WTC11 (cell line): ENCODE results near the gene IRF2BPL.

Experiments
- CTCF ChIP-seq: fragments of 200-600 bp; IDR thresholded peaks from 2 replicates; pipeline ENCODE4 v1.8.0; 2022; ENCODE audit warnings: antibody characterized with exemption
- ELF4 ChIP-seq: sonication (generic); formaldehyde crosslinking; IDR thresholded peaks from 2 replicates; pipeline ENCODE4 v1.8.1; 2022; ENCODE audit warnings: low read depth, mild to moderate bottlenecking, moderate library complexity, missing genetic modification reagents
- MAX ChIP-seq: sonication (generic); formaldehyde crosslinking; IDR thresholded peaks from 2 replicates; pipeline ENCODE4 v1.8.0; 2022; ENCODE audit warnings: mild to moderate bottlenecking, missing genetic modification reagents
- PRDM15 ChIP-seq: sonication (generic); formaldehyde crosslinking; IDR thresholded peaks from 2 replicates; pipeline ENCODE4 v1.8.0; 2022; ENCODE audit warnings: missing genetic modification reagents
- TEAD4 ChIP-seq: sonication (generic); formaldehyde crosslinking; IDR thresholded peaks from 2 replicates; pipeline ENCODE4 v1.8.0; 2022; ENCODE audit warnings: mild to moderate bottlenecking, missing genetic modification reagents
- ZBTB43 ChIP-seq: sonication (generic); formaldehyde crosslinking; IDR thresholded peaks from 2 replicates; pipeline ENCODE4 v1.8.1; 2023; ENCODE audit warnings: mild to moderate bottlenecking, missing genetic modification reagents
- ZNF232 ChIP-seq: sonication (generic); formaldehyde crosslinking; IDR thresholded peaks from 2 replicates; pipeline ENCODE4 v1.8.0; 2022; ENCODE audit warnings: mild to moderate bottlenecking, missing genetic modification reagents
- TF ChIP-seq, protein P1 (sequence below): sonication (generic); formaldehyde crosslinking; IDR thresholded peaks from 2 replicates; pipeline ENCODE4 v1.8.0; 2023; ENCODE audit warnings: missing genetic modification reagents
- TF ChIP-seq, protein P2 (sequence below): sonication (generic); formaldehyde crosslinking; IDR thresholded peaks from 2 replicates; pipeline ENCODE4 v1.8.1; 2023; ENCODE audit warnings: mild to moderate bottlenecking, missing genetic modification reagents, moderate library complexity
- TF ChIP-seq, protein P3 (sequence below): sonication (generic); formaldehyde crosslinking; IDR thresholded peaks from 2 replicates; pipeline ENCODE4 v1.8.1; 2023; ENCODE audit warnings: mild to moderate bottlenecking, missing genetic modification reagents, borderline replicate concordance

DNA sequence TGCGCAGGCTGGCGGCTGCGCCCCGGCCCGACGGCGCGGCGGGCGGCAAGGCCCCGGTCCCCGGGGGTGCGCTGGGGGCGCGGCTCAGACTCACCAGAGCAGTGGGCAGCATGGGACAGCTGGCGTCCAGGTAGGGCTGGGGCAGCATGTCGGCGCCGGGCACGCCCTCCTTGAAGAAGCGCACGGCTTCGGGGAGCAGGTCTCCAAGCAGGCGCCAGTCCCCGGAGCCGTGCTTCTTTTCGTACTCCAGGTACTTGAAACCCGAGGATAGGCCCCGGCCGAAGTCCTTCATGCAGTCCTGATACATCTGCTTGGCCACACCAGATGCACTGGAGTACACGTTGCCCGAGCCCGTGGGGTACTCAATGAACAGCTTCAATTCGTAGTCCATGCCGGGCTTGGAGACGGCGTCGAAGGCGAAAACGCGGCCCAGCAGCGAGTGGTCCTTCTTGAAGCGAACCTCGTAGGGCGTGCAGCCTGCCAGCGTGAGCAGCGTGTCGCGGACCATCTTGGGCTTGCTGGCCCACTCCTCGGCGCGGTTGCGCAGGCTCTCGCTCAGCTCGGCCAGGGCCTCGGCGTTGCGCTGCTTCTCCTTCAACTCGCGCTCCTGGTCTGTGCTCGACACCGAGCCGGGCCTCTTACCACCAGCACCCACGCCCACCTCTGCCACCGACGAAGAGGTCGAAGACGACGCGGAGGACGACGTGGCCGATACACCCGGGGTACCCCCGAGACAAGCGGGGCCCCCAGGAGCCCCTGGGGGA lies 2.2 kb downstream of the IRF2BPL start:
- TF ChIP-seq, protein P1, sequence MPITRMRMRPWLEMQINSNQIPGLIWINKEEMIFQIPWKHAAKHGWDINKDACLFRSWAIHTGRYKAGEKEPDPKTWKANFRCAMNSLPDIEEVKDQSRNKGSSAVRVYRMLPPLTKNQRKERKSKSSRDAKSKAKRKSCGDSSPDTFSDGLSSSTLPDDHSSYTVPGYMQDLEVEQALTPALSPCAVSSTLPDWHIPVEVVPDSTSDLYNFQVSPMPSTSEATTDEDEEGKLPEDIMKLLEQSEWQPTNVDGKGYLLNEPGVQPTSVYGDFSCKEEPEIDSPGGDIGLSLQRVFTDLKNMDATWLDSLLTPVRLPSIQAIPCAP = 0 out of 2 replicates have a peak, but pooled peaks have one; percentile 25
- TF ChIP-seq CTCF (no peak), MAX (CRISPR knock-in tag) (peak; percentile 58), TEAD4 (no peak), ZBTB43 (CRISPR knock-in tag) (no peak; the same call in 1 of the 2 replicates), PRDM15 (CRISPR knock-in tag) (no peak), ELF4 (CRISPR knock-in tag) (no peak), ZNF232 (CRISPR knock-in tag) (no peak)
- TF ChIP-seq, protein P2, sequence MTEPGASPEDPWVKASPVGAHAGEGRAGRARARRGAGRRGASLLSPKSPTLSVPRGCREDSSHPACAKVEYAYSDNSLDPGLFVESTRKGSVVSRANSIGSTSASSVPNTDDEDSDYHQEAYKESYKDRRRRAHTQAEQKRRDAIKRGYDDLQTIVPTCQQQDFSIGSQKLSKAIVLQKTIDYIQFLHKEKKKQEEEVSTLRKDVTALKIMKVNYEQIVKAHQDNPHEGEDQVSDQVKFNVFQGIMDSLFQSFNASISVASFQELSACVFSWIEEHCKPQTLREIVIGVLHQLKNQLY = no peak
- TF ChIP-seq, protein P3, sequence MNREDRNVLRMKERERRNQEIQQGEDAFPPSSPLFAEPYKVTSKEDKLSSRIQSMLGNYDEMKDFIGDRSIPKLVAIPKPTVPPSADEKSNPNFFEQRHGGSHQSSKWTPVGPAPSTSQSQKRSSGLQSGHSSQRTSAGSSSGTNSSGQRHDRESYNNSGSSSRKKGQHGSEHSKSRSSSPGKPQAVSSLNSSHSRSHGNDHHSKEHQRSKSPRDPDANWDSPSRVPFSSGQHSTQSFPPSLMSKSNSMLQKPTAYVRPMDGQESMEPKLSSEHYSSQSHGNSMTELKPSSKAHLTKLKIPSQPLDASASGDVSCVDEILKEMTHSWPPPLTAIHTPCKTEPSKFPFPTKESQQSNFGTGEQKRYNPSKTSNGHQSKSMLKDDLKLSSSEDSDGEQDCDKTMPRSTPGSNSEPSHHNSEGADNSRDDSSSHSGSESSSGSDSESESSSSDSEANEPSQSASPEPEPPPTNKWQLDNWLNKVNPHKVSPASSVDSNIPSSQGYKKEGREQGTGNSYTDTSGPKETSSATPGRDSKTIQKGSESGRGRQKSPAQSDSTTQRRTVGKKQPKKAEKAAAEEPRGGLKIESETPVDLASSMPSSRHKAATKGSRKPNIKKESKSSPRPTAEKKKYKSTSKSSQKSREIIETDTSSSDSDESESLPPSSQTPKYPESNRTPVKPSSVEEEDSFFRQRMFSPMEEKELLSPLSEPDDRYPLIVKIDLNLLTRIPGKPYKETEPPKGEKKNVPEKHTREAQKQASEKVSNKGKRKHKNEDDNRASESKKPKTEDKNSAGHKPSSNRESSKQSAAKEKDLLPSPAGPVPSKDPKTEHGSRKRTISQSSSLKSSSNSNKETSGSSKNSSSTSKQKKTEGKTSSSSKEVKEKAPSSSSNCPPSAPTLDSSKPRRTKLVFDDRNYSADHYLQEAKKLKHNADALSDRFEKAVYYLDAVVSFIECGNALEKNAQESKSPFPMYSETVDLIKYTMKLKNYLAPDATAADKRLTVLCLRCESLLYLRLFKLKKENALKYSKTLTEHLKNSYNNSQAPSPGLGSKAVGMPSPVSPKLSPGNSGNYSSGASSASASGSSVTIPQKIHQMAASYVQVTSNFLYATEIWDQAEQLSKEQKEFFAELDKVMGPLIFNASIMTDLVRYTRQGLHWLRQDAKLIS (CRISPR knock-in tag) = peak; percentile 25; the same call in 1 of the 2 replicates
